Panc1 (cell line): ENCODE results near the gene FN3K. TPM values are rescaled to one million over a fixed set of nuclear protein-coding genes. Genes with fewer than 3 reads are reported as not detected.
A peak's percentile ranks its signal among the peaks of the same experiment; 100 is the strongest.

Experiments
- ATAC-seq: fragments of 200-7000 bp; cut with Tn5 transposase; 2 replicates; pipeline ENCODE4 v1.9.1; 2020; ENCODE audit warnings: mild to moderate bottlenecking, moderate library complexity
- BruUV-seq: library from RNA; stranded (reverse); fragments of 400-500 nt; replicated peaks from 2 replicates; lab custom pipeline; 2021; lab: Mats Ljungman, UMichigan
- CTCF ChIA-PET: fragments of 300-600 bp; sonication (Branson Sonifier 250); formaldehyde crosslinking; loops from one replicate; lab custom pipeline; 2022; ENCODE audit warnings: antibody characterized with exemption; lab: Charles Lee
- POLR2A ChIA-PET: fragments of 300-600 bp; sonication (Branson Sonifier 250); formaldehyde crosslinking; loops from one replicate; lab custom pipeline; 2022; ENCODE audit warnings: antibody characterized with exemption; lab: Charles Lee
- DNase-seq: peaks from one replicate; pipeline ENCODE4 v3.0.0-alpha.2; 2010; ENCODE audit warnings: low read depth, low spot score
- H3K27ac ChIP-seq: 2 replicates; pipeline ENCODE4 v1.5.1; 2011; ENCODE audit warnings: mild to moderate bottlenecking, low read length, inconsistent platforms
- H3K27me3 ChIP-seq: fragments of 200-500 bp; sonication (Bioruptor generic); 2 replicates; pipeline ENCODE4 v1.6.0; 2014; ENCODE audit warnings: low read length, inconsistent platforms; ENCODE audit not compliant: control insufficient read depth, insufficient read depth
- H3K36me3 ChIP-seq: fragments of 200-500 bp; sonication (Bioruptor generic); 2 replicates; pipeline ENCODE4 v1.5.1; 2014; ENCODE audit warnings: inconsistent platforms, mild to moderate bottlenecking, low read length, moderate library complexity; ENCODE audit not compliant: control insufficient read depth, insufficient read depth
- H3K4me1 ChIP-seq: 2 replicates; pipeline ENCODE4 v1.5.1; 2011; ENCODE audit warnings: inconsistent platforms, mild to moderate bottlenecking, low read length, moderate library complexity; ENCODE audit not compliant: control insufficient read depth, insufficient read depth
- H3K4me3 ChIP-seq, 2 experiments: 2 replicates each; pipeline ENCODE4 v1.5.1; 2011 to 2012; ENCODE audit warnings: low read depth in 2 of 2, low read length in 2 of 2, mild to moderate bottlenecking in 2 of 2, inconsistent platforms in 1 of 2, moderate library complexity in 1 of 2
- H3K9me3 ChIP-seq: fragments of 200-500 bp; sonication (Bioruptor generic); 2 replicates; pipeline ENCODE4 v1.5.1; 2014; ENCODE audit warnings: low read depth, mild to moderate bottlenecking, inconsistent platforms, low read length, moderate library complexity; ENCODE audit not compliant: control insufficient read depth, insufficient read depth
- POLR2AphosphoS5 ChIP-seq: IDR thresholded peaks from 2 replicates; pipeline ENCODE4 v1.6.1; 2012; ENCODE audit warnings: mild to moderate bottlenecking, low read depth, low read length, moderate library complexity
- SIN3A ChIP-seq: IDR thresholded peaks from 2 replicates; pipeline ENCODE4 v1.6.1; 2012; ENCODE audit warnings: low read depth, mild to moderate bottlenecking, low read length, moderate library complexity, borderline replicate concordance; ENCODE audit not compliant: insufficient read depth
- TCF7L2 ChIP-seq: IDR thresholded peaks from 2 replicates; pipeline ENCODE4 v1.6.1; 2011; ENCODE audit warnings: mild to moderate bottlenecking, low read depth, low read length, inconsistent platforms
- in situ Hi-C: cut with HindIII; loops from 2 replicates; pipeline ENCODE4 v1.10.0; 2016; ENCODE audit warnings: low sequenced_read_pairs, low pct_unique_long_range_greater_than_20kb
- intact Hi-C: fragments of 100-400 bp; cut with micrococcal nuclease; formaldehyde crosslinking; loops from one replicate; pipeline ENCODE4 v1.10.0; 2022; ENCODE audit not compliant: unreplicated experiment
- total RNA-seq: library from RNA; stranded (reverse); gene quantifications from one replicate; pipeline ENCODE4 v1.2.1, GENCODE V29; 2021; ENCODE audit not compliant: unreplicated experiment
- TF ChIP-seq, protein P1 (sequence below), 2 experiments: IDR thresholded peaks; 2 replicates each; pipeline ENCODE4 v1.6.1; 2011 to 2012; ENCODE audit warnings: low read depth in 2 of 2, control low read depth in 1 of 2, low read length in 1 of 2, mild to moderate bottlenecking in 1 of 2, moderate library complexity in 1 of 2; ENCODE audit not compliant: insufficient read depth in 1 of 2
- TF ChIP-seq, protein P2 (sequence below): fragments of 450-650 bp; IDR thresholded peaks from 2 replicates; pipeline ENCODE4 v1.5.1; 2017; ENCODE audit warnings: mild to moderate bottlenecking

FN3K gene
- total RNA-seq, 1 experiment from 2014 or later = 34.8 TPM

DNA sequence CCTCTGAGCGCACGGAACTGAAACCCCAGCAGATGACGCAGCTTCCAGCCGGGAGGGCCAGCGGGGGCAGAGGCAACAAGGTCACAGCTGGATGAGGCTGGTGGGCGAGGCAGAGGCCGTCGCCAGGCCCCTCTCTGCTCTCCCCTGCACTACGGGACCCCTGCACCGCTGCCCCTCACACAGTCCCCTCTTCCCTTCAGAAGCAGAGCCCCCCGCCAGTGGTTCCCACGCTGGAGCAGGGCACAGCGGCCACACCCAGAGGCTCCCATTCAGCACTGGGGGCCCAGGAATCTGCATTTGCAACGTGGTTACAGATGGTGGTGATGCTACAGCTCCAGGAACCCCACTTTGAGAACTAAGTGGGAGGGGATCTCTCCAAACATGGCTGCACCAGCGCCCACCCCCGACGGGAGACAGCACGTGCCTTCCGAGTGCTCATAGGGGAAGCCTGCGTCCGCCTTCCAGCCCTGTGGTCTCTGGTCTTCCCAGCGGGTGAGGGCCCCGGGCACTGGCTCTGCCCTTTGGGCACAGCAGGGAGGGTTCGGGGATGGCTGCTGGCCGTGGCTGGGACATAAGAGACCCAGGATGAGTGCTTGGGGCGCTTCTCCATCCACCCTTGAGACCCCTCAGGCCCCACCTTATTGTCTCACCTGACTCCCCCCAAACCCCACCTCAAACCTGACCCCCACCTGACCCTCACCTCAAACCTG, 32.2 kb upstream of the FN3K start:
- DNase-seq = no peak
- POLR2A ChIA-PET = no interaction called here
- Histone ChIP-seq H3K4me3 (no peak overlapping the region), H3K27ac (no peak overlapping the region), H3K4me1 (peaks cover 4% of the 10 kb centered on the region), H3K9me3 (no peaks in the 10 kb centered on the region), H3K36me3 (no peaks in the 10 kb centered on the region), H3K27me3 (no peaks in the 10 kb centered on the region; the same call in 1 of the 2 replicates)
- CTCF ChIA-PET = no interaction called here
- intact Hi-C loops (no loop called here), in situ Hi-C loops (no loop called here)
- ATAC-seq = no peak
- no TSS peak for BruUV-seq
- TF ChIP-seq, protein P1, sequence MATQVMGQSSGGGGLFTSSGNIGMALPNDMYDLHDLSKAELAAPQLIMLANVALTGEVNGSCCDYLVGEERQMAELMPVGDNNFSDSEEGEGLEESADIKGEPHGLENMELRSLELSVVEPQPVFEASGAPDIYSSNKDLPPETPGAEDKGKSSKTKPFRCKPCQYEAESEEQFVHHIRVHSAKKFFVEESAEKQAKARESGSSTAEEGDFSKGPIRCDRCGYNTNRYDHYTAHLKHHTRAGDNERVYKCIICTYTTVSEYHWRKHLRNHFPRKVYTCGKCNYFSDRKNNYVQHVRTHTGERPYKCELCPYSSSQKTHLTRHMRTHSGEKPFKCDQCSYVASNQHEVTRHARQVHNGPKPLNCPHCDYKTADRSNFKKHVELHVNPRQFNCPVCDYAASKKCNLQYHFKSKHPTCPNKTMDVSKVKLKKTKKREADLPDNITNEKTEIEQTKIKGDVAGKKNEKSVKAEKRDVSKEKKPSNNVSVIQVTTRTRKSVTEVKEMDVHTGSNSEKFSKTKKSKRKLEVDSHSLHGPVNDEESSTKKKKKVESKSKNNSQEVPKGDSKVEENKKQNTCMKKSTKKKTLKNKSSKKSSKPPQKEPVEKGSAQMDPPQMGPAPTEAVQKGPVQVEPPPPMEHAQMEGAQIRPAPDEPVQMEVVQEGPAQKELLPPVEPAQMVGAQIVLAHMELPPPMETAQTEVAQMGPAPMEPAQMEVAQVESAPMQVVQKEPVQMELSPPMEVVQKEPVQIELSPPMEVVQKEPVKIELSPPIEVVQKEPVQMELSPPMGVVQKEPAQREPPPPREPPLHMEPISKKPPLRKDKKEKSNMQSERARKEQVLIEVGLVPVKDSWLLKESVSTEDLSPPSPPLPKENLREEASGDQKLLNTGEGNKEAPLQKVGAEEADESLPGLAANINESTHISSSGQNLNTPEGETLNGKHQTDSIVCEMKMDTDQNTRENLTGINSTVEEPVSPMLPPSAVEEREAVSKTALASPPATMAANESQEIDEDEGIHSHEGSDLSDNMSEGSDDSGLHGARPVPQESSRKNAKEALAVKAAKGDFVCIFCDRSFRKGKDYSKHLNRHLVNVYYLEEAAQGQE (IDR thresholded peaks at IDR 0.05; ENCODE audit: insufficient read depth in 1 of 2, low read depth in 2 of 2, low read length in 1 of 2) = no peak
- TF ChIP-seq, protein P2, sequence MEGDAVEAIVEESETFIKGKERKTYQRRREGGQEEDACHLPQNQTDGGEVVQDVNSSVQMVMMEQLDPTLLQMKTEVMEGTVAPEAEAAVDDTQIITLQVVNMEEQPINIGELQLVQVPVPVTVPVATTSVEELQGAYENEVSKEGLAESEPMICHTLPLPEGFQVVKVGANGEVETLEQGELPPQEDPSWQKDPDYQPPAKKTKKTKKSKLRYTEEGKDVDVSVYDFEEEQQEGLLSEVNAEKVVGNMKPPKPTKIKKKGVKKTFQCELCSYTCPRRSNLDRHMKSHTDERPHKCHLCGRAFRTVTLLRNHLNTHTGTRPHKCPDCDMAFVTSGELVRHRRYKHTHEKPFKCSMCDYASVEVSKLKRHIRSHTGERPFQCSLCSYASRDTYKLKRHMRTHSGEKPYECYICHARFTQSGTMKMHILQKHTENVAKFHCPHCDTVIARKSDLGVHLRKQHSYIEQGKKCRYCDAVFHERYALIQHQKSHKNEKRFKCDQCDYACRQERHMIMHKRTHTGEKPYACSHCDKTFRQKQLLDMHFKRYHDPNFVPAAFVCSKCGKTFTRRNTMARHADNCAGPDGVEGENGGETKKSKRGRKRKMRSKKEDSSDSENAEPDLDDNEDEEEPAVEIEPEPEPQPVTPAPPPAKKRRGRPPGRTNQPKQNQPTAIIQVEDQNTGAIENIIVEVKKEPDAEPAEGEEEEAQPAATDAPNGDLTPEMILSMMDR = no peak
- TF ChIP-seq TCF7L2 (no peak), POLR2AphosphoS5 (no peak), SIN3A (no peak)

DNA sequence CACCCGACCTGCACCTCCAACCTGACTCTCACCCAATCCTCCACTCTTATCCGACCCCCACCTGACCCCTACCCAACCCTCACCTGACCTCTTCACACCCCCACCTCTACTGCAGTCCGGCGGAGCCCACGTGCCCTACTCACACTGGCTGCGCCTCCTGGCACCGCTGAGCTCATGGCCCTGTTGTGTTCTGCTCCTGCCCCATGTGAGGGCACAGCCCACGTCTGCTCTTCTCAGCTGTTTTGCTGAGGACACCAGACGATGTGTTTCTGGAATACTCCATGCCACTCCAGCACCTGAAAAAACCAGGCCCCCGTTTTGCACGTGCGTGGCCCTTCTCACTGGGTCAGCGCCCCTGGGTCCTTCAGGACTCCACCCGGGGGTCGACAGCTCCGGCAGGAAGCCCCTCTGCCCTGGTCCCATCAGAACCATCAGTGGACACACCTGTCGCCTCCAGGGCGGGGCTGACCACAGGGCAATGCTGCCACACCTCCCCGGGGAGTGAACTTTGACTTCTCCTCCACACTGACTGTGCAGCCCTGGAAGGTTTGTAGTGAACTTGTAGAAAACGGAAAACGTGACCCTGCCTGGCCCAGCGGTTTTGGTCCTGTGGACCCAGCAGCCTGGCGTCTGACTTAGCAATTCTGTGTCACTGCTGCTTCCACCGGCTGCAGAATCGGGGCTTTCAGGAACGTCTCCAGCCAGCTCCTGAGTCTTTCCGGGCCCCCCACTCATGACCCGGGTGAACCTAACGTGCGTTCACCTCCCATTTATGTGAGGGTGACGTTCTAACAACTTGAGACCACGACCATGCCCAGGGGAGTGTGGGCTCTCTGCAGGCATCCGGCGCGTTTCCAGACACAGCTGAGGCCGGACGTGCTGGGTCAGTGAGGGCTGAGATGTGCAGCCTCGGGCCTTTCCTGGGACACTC, 31.2 kb upstream of the FN3K start:
- ChIA-PET CTCF (no interaction called here), POLR2A (no interaction called here)
- intact Hi-C loops = no loop called here
- in situ Hi-C loops = no loop called here
- H3K36me3 ChIP-seq = no peaks in the 10 kb centered on the region
- no TSS peak for BruUV-seq
- H3K27ac ChIP-seq = no peak overlapping the region
- H3K4me3 ChIP-seq = no peak overlapping the region
- ATAC-seq = peak; percentile 42; the same call in 1 of the 2 replicates
- no peaks in the 10 kb centered on the region; the same call in 1 of the 2 replicates for H3K27me3 ChIP-seq
- no peak for DNase-seq
- no peak for TF ChIP-seq POLR2AphosphoS5
- no peak for TF ChIP-seq SIN3A
- TF ChIP-seq, protein P1 (IDR thresholded peaks at IDR 0.05; ENCODE audit: insufficient read depth in 1 of 2, low read depth in 2 of 2, low read length in 1 of 2) = no peak
- TF ChIP-seq TCF7L2 = no peak
- TF ChIP-seq, protein P2 = no peak
- H3K4me1 ChIP-seq = peaks cover 7% of the 10 kb centered on the region
- H3K9me3 ChIP-seq = no peaks in the 10 kb centered on the region
